HEK293 (cell line): Measurements from ENCODE around the gene HNRNPH2.

Experiments
- CTCF ChIA-PET: fragments of 350-600 bp; formaldehyde crosslinking; extraction: SDS; loops from one replicate; lab custom pipeline; 2021; ENCODE audit warnings: antibody characterized with exemption; lab: Yijun Ruan, JAX
- POLR2A ChIA-PET: fragments of 300-600 bp; formaldehyde crosslinking; extraction: SDS; loops from one replicate; lab custom pipeline; 2020; ENCODE audit warnings: antibody characterized with exemption, inconsistent platforms; lab: Yijun Ruan, JAX
- H3K27ac ChIP-seq: fragments of 200-500 bp; sonication (Bioruptor generic); 2 replicates; pipeline ENCODE4 v1.5.1; 2014; ENCODE audit warnings: low read depth, low read length, control low read depth, inconsistent platforms; ENCODE audit errors: extremely low read depth
- H3K36me3 ChIP-seq, 2 experiments: fragments of 200-500 bp in 1 of 2; sonication (Bioruptor generic) in 1 of 2; 1 replicate in 1 of 2; 2 replicates in 1 of 2; pipeline ENCODE4 v1.5.1; 2014 to 2017; ENCODE audit warnings: inconsistent platforms in 2 of 2, low read length in 2 of 2; ENCODE audit not compliant: control insufficient read depth in 2 of 2, insufficient read depth in 1 of 2
- H3K4me1 ChIP-seq: fragments of 200-500 bp; sonication (Bioruptor generic); 2 replicates; pipeline ENCODE4 v1.5.1; 2014; ENCODE audit warnings: mild to moderate bottlenecking, low read length, inconsistent platforms; ENCODE audit not compliant: control insufficient read depth, insufficient read depth
- H3K4me3 ChIP-seq: 2 replicates; pipeline ENCODE4 v1.5.1; 2011; ENCODE audit warnings: low read depth, mild to moderate bottlenecking, control low read depth, low read length, moderate library complexity
- H3K9me3 ChIP-seq: fragments of 200-500 bp; sonication (Bioruptor generic); 2 replicates; pipeline ENCODE4 v1.5.1; 2014; ENCODE audit warnings: low read depth, low read length, inconsistent platforms; ENCODE audit not compliant: control insufficient read depth, insufficient read depth
- GLI2 ChIP-seq: fragments of 450-650 bp; formaldehyde crosslinking; IDR thresholded peaks from 2 replicates; pipeline ENCODE4; 2017; ENCODE audit warnings: missing biosample characterization, missing genetic modification characterization, low read depth, borderline replicate concordance
- ZBTB21 ChIP-seq: fragments of 450-650 bp; formaldehyde crosslinking; IDR thresholded peaks from 2 replicates; pipeline ENCODE4 v1.5.1; 2017; ENCODE audit warnings: missing biosample characterization, missing genetic modification characterization
- ZBTB44 ChIP-seq: fragments of 450-650 bp; IDR thresholded peaks from 2 replicates; pipeline ENCODE4 v1.5.1; 2018; ENCODE audit warnings: missing biosample characterization, mild to moderate bottlenecking, missing genetic modification characterization
- ZFP69B ChIP-seq: fragments of 450-650 bp; formaldehyde crosslinking; IDR thresholded peaks from 2 replicates; pipeline ENCODE4 v1.5.1; 2016; ENCODE audit warnings: missing biosample characterization, missing genetic modification characterization
- ZNF112 ChIP-seq: fragments of 450-650 bp; formaldehyde crosslinking; IDR thresholded peaks from 2 replicates; pipeline ENCODE4 v1.5.0; 2017; ENCODE audit warnings: missing biosample characterization, missing genetic modification characterization
- ZNF138 ChIP-seq: fragments of 450-650 bp; formaldehyde crosslinking; IDR thresholded peaks from 2 replicates; pipeline ENCODE4 v1.5.1; 2016; ENCODE audit warnings: missing biosample characterization, missing genetic modification characterization, borderline replicate concordance
- ZNF140 ChIP-seq: fragments of 450-650 bp; formaldehyde crosslinking; IDR thresholded peaks from 2 replicates; pipeline ENCODE4 v1.5.1; 2016; ENCODE audit warnings: missing biosample characterization, missing genetic modification characterization
- ZNF175 ChIP-seq: fragments of 450-650 bp; formaldehyde crosslinking; IDR thresholded peaks from 2 replicates; pipeline ENCODE4 v1.5.1; 2016; ENCODE audit warnings: missing biosample characterization, missing genetic modification characterization
- ZNF184 ChIP-seq: fragments of 450-650 bp; IDR thresholded peaks from 2 replicates; pipeline ENCODE4 v1.5.1; 2018; ENCODE audit warnings: missing biosample characterization, mild to moderate bottlenecking, missing genetic modification characterization
- ZNF202 ChIP-seq: fragments of 450-650 bp; formaldehyde crosslinking; IDR thresholded peaks from 2 replicates; pipeline ENCODE4 v1.5.1; 2016; ENCODE audit warnings: missing biosample characterization, missing genetic modification characterization, borderline replicate concordance
- ZNF274 ChIP-seq, 2 experiments: fragments of 200-500 bp in 1 of 2; fragments of 450-650 bp in 1 of 2; sonication (Bioruptor generic) in 1 of 2; formaldehyde crosslinking in 1 of 2; IDR thresholded peaks; 2 replicates each; pipeline versions ENCODE4 v1.5.1 to v1.6.1; 2014 to 2016; ENCODE audit warnings: borderline replicate concordance in 1 of 2, inconsistent platforms in 1 of 2, low read length in 1 of 2, missing biosample characterization in 1 of 2, missing genetic modification characterization in 1 of 2
- ZNF391 ChIP-seq: fragments of 450-650 bp; formaldehyde crosslinking; IDR thresholded peaks from 2 replicates; pipeline ENCODE4 v1.5.1; 2016; ENCODE audit warnings: low read depth, missing biosample characterization, missing genetic modification characterization, borderline replicate concordance
- ZNF514 ChIP-seq: fragments of 450-650 bp; formaldehyde crosslinking; IDR thresholded peaks from 2 replicates; pipeline ENCODE4 v1.5.1; 2016; ENCODE audit warnings: missing biosample characterization, missing genetic modification characterization
- ZNF521 ChIP-seq: fragments of 450-650 bp; formaldehyde crosslinking; IDR thresholded peaks from 2 replicates; pipeline ENCODE4 v1.5.1; 2017; ENCODE audit warnings: missing biosample characterization, mild to moderate bottlenecking, missing genetic modification characterization
- ZNF530 ChIP-seq: fragments of 450-650 bp; formaldehyde crosslinking; IDR thresholded peaks from 2 replicates; pipeline ENCODE4 v1.5.1; 2016; ENCODE audit warnings: low read depth, missing biosample characterization, missing genetic modification characterization
- ZNF555 ChIP-seq: fragments of 450-650 bp; formaldehyde crosslinking; conservative IDR thresholded peaks from 2 replicates; pipeline ENCODE4 v1.5.1; 2017; ENCODE audit warnings: missing biosample characterization, mild to moderate bottlenecking, missing genetic modification characterization, inconsistent platforms
- ZNF645 ChIP-seq: fragments of 450-650 bp; formaldehyde crosslinking; IDR thresholded peaks from 2 replicates; pipeline ENCODE4; 2016; ENCODE audit warnings: missing biosample characterization, missing genetic modification characterization
- ZNF692 ChIP-seq: fragments of 450-650 bp; formaldehyde crosslinking; IDR thresholded peaks from 2 replicates; pipeline ENCODE4 v1.5.1; 2016; ENCODE audit warnings: missing biosample characterization, missing genetic modification characterization
- ZNF768 ChIP-seq: fragments of 450-650 bp; formaldehyde crosslinking; IDR thresholded peaks from 2 replicates; pipeline ENCODE4 v1.5.1; 2018; ENCODE audit warnings: missing biosample characterization, mild to moderate bottlenecking, missing genetic modification characterization
- ZSCAN16 ChIP-seq: fragments of 450-650 bp; formaldehyde crosslinking; IDR thresholded peaks from 2 replicates; pipeline ENCODE4 v1.5.1; 2016; ENCODE audit warnings: missing biosample characterization, missing genetic modification characterization
- ZSCAN18 ChIP-seq: fragments of 450-650 bp; formaldehyde crosslinking; IDR thresholded peaks from 2 replicates; pipeline ENCODE4 v1.5.1; 2016; ENCODE audit warnings: missing biosample characterization, missing genetic modification characterization
- TF ChIP-seq, protein P1 (sequence below): fragments of 450-650 bp; formaldehyde crosslinking; IDR thresholded peaks from 2 replicates; pipeline ENCODE4 v1.5.1; 2016; ENCODE audit warnings: missing biosample characterization, missing genetic modification characterization
- TF ChIP-seq, protein P2 (sequence below): sonication (generic); formaldehyde crosslinking; IDR thresholded peaks from 2 replicates; pipeline ENCODE4 v1.8.1; 2022; ENCODE audit warnings: mild to moderate bottlenecking, moderate library complexity, missing genetic modification reagents

The HNRNPH2 gene

DNA sequence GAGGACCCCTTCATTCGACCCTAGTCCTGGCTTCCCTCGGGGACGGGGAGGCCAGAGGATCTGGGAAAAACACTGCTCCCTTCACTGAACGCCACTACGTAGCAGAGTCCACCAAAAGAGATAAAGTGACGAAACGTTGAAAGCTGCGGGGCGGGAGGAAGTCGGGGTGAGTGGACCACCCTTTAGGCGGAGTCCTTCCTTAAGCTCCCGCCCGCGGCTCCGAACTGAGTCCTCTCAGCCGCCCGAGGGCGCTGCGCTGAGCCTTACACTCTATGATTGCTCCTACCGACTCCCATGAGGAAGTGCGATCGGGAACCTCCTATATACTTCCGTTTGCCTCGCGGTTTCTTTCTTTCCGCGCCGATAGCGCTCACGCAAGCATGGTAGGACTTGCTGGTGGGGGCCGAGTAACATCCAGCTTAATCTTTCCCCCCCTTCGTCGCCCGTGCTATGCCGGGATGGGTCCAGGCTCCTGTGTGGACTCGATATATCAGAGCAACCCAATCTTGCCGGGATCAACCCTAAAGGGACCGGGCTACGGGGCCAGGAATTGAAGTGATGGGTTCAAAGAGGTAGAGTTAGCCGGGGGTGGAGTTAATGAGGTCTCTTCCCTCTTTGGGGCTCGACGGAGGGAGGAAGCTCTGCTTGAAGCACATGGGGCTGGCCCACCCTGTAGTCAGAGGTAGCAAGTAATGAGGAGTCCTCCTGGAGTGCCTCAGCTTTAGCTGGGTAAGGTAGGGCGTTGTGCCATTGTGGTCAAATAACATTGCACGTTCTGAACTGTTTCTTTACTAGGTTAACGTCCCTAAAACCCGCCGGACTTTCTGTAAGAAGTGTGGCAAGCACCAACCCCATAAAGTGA, 17.1 kb upstream of the HNRNPH2 start, which contains the start of gene RPL36A (continued):
- TF ChIP-seq, protein P1, sequence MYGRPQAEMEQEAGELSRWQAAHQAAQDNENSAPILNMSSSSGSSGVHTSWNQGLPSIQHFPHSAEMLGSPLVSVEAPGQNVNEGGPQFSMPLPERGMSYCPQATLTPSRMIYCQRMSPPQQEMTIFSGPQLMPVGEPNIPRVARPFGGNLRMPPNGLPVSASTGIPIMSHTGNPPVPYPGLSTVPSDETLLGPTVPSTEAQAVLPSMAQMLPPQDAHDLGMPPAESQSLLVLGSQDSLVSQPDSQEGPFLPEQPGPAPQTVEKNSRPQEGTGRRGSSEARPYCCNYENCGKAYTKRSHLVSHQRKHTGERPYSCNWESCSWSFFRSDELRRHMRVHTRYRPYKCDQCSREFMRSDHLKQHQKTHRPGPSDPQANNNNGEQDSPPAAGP (tag by site-specific recombination), result peak; percentile 71; the same call in 1 of the 2 replicates
- TF ChIP-seq ZNF274 (IDR thresholded peaks at IDR 0.05; ENCODE audit: low read length), result no peak
- TF ChIP-seq ZNF274 (tag by site-specific recombination; IDR thresholded peaks at IDR 0.05; ENCODE audit: borderline replicate concordance), result no peak
- no peak for TF ChIP-seq ZNF138 (tag by site-specific recombination)
- no peak for TF ChIP-seq ZNF521 (tag by site-specific recombination)
- no peak for TF ChIP-seq ZNF645 (tag by site-specific recombination)
- no peak for TF ChIP-seq ZNF175 (tag by site-specific recombination)
- no peak for TF ChIP-seq ZNF555 (tag by site-specific recombination)
- TF ChIP-seq ZNF514 (tag by site-specific recombination), result no peak
- no peak for TF ChIP-seq ZSCAN16 (tag by site-specific recombination)
- TF ChIP-seq ZNF140 (tag by site-specific recombination), result no peak
- no peak for TF ChIP-seq ZNF112 (tag by site-specific recombination)
- TF ChIP-seq ZNF391 (tag by site-specific recombination), result peak; percentile 65; the same call in 1 of the 2 replicates
- TF ChIP-seq ZNF202, result no peak
- no peak for TF ChIP-seq ZNF768 (tag by site-specific recombination)
- TF ChIP-seq, protein P2, sequence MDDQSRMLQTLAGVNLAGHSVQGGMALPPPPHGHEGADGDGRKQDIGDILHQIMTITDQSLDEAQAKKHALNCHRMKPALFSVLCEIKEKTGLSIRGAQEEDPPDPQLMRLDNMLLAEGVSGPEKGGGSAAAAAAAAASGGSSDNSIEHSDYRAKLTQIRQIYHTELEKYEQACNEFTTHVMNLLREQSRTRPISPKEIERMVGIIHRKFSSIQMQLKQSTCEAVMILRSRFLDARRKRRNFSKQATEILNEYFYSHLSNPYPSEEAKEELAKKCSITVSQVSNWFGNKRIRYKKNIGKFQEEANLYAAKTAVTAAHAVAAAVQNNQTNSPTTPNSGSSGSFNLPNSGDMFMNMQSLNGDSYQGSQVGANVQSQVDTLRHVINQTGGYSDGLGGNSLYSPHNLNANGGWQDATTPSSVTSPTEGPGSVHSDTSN (CRISPR knock-in tag), result no peak
- no peak for TF ChIP-seq ZNF184 (tag by site-specific recombination)
- no peak for TF ChIP-seq ZNF530

DNA sequence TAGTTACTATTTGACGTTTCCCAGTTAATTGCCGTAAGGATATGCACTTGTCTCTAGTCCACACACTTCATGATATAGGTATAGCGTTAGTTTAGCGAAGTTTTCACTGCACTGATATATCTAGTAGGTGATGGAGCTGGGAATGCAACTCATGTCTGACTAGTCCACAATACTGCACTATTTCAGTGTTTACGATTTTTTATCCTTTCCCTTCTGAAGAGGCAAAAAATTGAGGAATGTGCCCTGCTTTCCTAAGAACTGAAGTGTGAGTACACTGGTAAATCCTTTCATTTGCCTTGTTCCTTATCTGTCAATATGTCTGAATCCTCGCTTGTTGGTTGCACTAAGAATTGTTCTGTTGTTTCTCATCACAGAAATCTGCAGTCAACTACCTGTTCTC, 16.2 kb upstream of the HNRNPH2 start:
- Histone ChIP-seq H3K4me1 (no peaks in the 10 kb centered on the region), H3K27ac (peak overlapping the region; percentile 99), H3K4me3 (peak overlapping the region; percentile 57), H3K36me3 (peaks cover 41 to 48% of the 10 kb centered on the region in 2 experiments), H3K9me3 (no peaks in the 10 kb centered on the region)
- POLR2A ChIA-PET, result interaction anchor here (0.6 to 2.4 kb wide), 5 partner anchors 38 to 431 kb away, joined by 4 to 105 read pairs (median 11); partner anchors contain the start of gene TIMM8A
- no peak for TF ChIP-seq ZBTB21 (tag by site-specific recombination)
- no peak for TF ChIP-seq ZSCAN18 (tag by site-specific recombination)
- TF ChIP-seq ZNF274 (IDR thresholded peaks at IDR 0.05; ENCODE audit: low read length), result no peak
- TF ChIP-seq ZNF274 (tag by site-specific recombination; IDR thresholded peaks at IDR 0.05; ENCODE audit: borderline replicate concordance), result no peak
- TF ChIP-seq GLI2 (tag by site-specific recombination), result no peak
- TF ChIP-seq ZNF692 (tag by site-specific recombination), result no peak
- no peak for TF ChIP-seq ZNF140 (tag by site-specific recombination)
- TF ChIP-seq ZFP69B (tag by site-specific recombination), result no peak
- no peak for TF ChIP-seq ZBTB44 (tag by site-specific recombination)
- CTCF ChIA-PET, result no interaction called here
